GM12878 (cell line): ENCODE data around the gene ALDH1A3. TPM values are rescaled to one million over a fixed set of nuclear protein-coding genes. Genes with fewer than 3 reads are reported as not detected.
A peak's percentile ranks its signal among the peaks of the same experiment; 100 is the strongest.

Experiments used
- ATAC-seq: fragments of 200-7000 bp; cut with Tn5 transposase; 3 replicates; pipeline ENCODE4 v1.9.1; 2020; ENCODE audit warnings: mild to moderate bottlenecking, moderate library complexity
- BruUV-seq: library from RNA; stranded (reverse); fragments of 400-500 nt; replicated peaks from 2 replicates; lab custom pipeline; 2021; lab: Mats Ljungman, UMichigan
- CTCF ChIA-PET: fragments of 300-600 bp; sonication (Branson Sonifier 250); formaldehyde crosslinking; extraction: SDS; loops from one replicate; lab custom pipeline; 2021; ENCODE audit warnings: inconsistent platforms; lab: Yijun Ruan, JAX
- POLR2A ChIA-PET: fragments of 350-600 bp; formaldehyde crosslinking; extraction: SDS; loops from one replicate; lab custom pipeline; 2021; ENCODE audit warnings: inconsistent platforms; lab: Charles Lee
- RAD21 ChIA-PET: fragments of 300-600 bp; sonication (Branson Sonifier 250); formaldehyde crosslinking; loops from one replicate; lab custom pipeline; 2023; ENCODE audit warnings: antibody characterized with exemption; ENCODE audit not compliant: unreplicated experiment; lab: Charles Lee
- SMC1A ChIA-PET: fragments of 300-600 bp; sonication (Branson Sonifier 250); formaldehyde crosslinking; loops from one replicate; lab custom pipeline; 2023; ENCODE audit not compliant: unreplicated experiment, uncharacterized antibody; lab: Charles Lee
- DNase-seq: peaks from one replicate; pipeline ENCODE4 v3.0.0-alpha.2; 2011; ENCODE audit warnings: low read depth, low spot score
- FAIRE-seq: peaks from 3 replicates; lab custom pipeline; 2011; peaks lifted over from hg19 to GRCh38; lab: Jason Lieb, UNC
- H2AFZ ChIP-seq: 2 replicates; pipeline ENCODE4 v1.6.0; 2011; ENCODE audit warnings: low read depth, low read length, control low read depth; ENCODE audit not compliant: control insufficient read depth
- H3K27ac ChIP-seq: 2 replicates; pipeline ENCODE4 v1.5.1; 2011; ENCODE audit warnings: control low read depth; ENCODE audit not compliant: control insufficient read depth, insufficient read depth
- H3K27me3 ChIP-seq, 2 experiments: replicated peaks in 1 of 2; 2 replicates each; pipeline versions ENCODE4 v1.6.0 to v1.6.1; 2011; ENCODE audit warnings: low read length in 1 of 2; ENCODE audit not compliant: control insufficient read depth in 2 of 2, insufficient read depth in 2 of 2
- H3K36me3 ChIP-seq, 2 experiments: 2 replicates each; pipeline ENCODE4 v1.5.1; 2011; ENCODE audit warnings: low read length in 1 of 2; ENCODE audit not compliant: control insufficient read depth in 2 of 2, insufficient read depth in 2 of 2
- H3K4me1 ChIP-seq: 2 replicates; pipeline ENCODE4 v1.6.1; 2011; ENCODE audit warnings: mild to moderate bottlenecking, low read length, moderate library complexity, mixed read lengths; ENCODE audit not compliant: control insufficient read depth, insufficient read depth
- H3K4me2 ChIP-seq: 2 replicates; pipeline ENCODE4 v1.6.0; 2011; ENCODE audit warnings: control low read depth; ENCODE audit not compliant: control insufficient read depth, insufficient read depth
- H3K4me3 ChIP-seq: fragments of 200-600 bp; sonication (generic); 2 replicates; pipeline ENCODE4 v1.5.1; 2016
- H3K79me2 ChIP-seq: 2 replicates; pipeline ENCODE4 v1.6.0; 2011; ENCODE audit warnings: low read length; ENCODE audit not compliant: control insufficient read depth, insufficient read depth
- H3K9ac ChIP-seq: 2 replicates; pipeline ENCODE4 v1.8.0; 2011; ENCODE audit warnings: low read length, control low read depth, mixed read lengths; ENCODE audit not compliant: control insufficient read depth, insufficient read depth
- H3K9me3 ChIP-seq: replicated peaks from 3 replicates; pipeline ENCODE4 v1.5.1; 2011; ENCODE audit warnings: mild to moderate bottlenecking, low read length; ENCODE audit not compliant: control insufficient read depth, insufficient read depth
- H4K20me1 ChIP-seq: 2 replicates; pipeline ENCODE4 v1.6.0; 2011; ENCODE audit not compliant: control insufficient read depth, insufficient read depth
- BACH1 ChIP-seq: fragments of 450-650 bp; IDR thresholded peaks from 2 replicates; pipeline ENCODE4 v1.6.1; 2017; ENCODE audit warnings: mild to moderate bottlenecking, borderline replicate concordance
- FOS ChIP-seq: IDR thresholded peaks from 3 replicates; pipeline ENCODE4 v1.6.1; 2011; ENCODE audit warnings: borderline replicate concordance; ENCODE audit not compliant: insufficient read length; ENCODE audit errors: extremely low read depth
- MTA2 ChIP-seq: fragments of 450-650 bp; IDR thresholded peaks from 2 replicates; pipeline ENCODE4 v1.6.1; 2016; ENCODE audit warnings: low read depth, mild to moderate bottlenecking, moderate library complexity
- NFXL1 ChIP-seq: fragments of 450-650 bp; IDR thresholded peaks from 2 replicates; pipeline ENCODE4 v1.6.1; 2017; ENCODE audit warnings: antibody characterized with exemption, mild to moderate bottlenecking, borderline replicate concordance
- RBBP5 ChIP-seq: fragments of 200-600 bp; sonication (generic); conservative IDR thresholded peaks from 2 replicates; pipeline ENCODE4 v1.6.1; 2016
- RUNX3 ChIP-seq: IDR thresholded peaks from 2 replicates; pipeline ENCODE4 v1.6.1; 2012; ENCODE audit warnings: low read length, inconsistent platforms
- WGBS: methylation state at CpG from one replicate; pipeline ENCODE4 v1.1.6; 2016; ENCODE audit warnings: low lambda C conversion rate; ENCODE audit not compliant: insufficient replicate concordance, insufficient coverage; ENCODE audit errors: missing lambda C conversion rate; 5-methylcytosine and 5-hydroxymethylcytosine counted together
- in situ Hi-C: fragments of 300-500 bp; cut with MboI; formaldehyde crosslinking; loops from 9 replicates; pipeline ENCODE4 v1.14.3; 2018; ENCODE audit warnings: mixed read lengths
- intact Hi-C: fragments of 100-400 bp; cut with micrococcal nuclease; formaldehyde crosslinking; loops from one replicate; pipeline ENCODE4 v1.14.2; 2022; ENCODE audit not compliant: unreplicated experiment
- polyA plus RNA-seq, 11 experiments: library from polyadenylated mRNA; depleted of rRNA in 4 of 11; unstranded in 6 of 11; stranded (reverse) in 5 of 11; fragments of >200 nt; fragmentation: Nextera tagmentation in 4 of 11; fragmentation: Illumina TruSeq in 1 of 11; extraction: Ambion mirVana in 4 of 11; extraction: Trizol in 1 of 11; gene quantifications; 1 replicate in 1 of 11; 2 replicates in 10 of 11; pipeline versions ENCODE4 v1.2.1 to v1.2.3, GENCODE V29; 2011 to 2016; ENCODE audit warnings: inconsistent platforms in 2 of 11, missing spikeins in 2 of 11, low read depth in 1 of 11
- total RNA-seq, 4 experiments: library from RNA; depleted of rRNA in 3 of 4; stranded (reverse); fragments of >200 nt in 3 of 4; fragmentation: Illumina TruSeq in 1 of 4; extraction: Trizol in 1 of 4; gene quantifications; 2 replicates each; pipeline versions ENCODE4 v1.2.1 to v1.2.3, GENCODE V29; 2013 to 2021
- TF ChIP-seq, protein P1 (sequence below): fragments of 450-650 bp; IDR thresholded peaks from 2 replicates; pipeline ENCODE4 v1.6.1; 2016; ENCODE audit warnings: mild to moderate bottlenecking
- TF ChIP-seq, protein P2 (sequence below), 3 experiments: IDR thresholded peaks in 2 of 3; conservative IDR thresholded peaks in 1 of 3; 2 replicates each; pipeline ENCODE4 v1.5.1; 2011; ENCODE audit warnings: low read depth in 3 of 3, low read length in 3 of 3, mild to moderate bottlenecking in 3 of 3, control low read depth in 2 of 3, moderate library complexity in 2 of 3, inconsistent platforms in 1 of 3, mixed read lengths in 1 of 3; ENCODE audit not compliant: control insufficient read depth in 2 of 3, insufficient read depth in 1 of 3; ENCODE audit errors: extremely low read depth in 1 of 3

The ALDH1A3 gene
- total and polyA plus RNA-seq, 10 of the 15 experiments (the other 5 are each of a cell fraction or from before 2014, with no cell fraction given): 0.06 to 0.69 (median 0.18) TPM

DNA sequence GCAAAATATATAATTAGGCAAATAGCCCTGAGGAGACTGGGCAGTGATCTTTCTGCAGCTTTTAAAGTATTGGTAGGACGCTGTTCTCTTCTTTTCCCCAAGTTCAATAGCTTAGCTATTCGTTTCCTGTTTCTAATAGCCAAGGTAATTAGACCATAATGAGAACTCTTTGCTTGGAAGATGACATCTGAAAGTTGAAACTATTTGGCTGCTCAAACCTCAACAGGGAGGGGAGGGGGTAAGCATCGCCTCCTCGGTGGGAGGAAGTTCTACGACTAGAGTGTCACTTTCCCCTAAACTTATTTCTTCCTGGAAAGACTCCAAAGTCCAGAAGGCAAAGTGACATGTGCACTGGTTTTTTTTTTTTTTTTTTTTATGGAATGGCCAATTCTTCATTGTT is 22.8 kb upstream of the ALDH1A3 start:
- intact Hi-C loops (no loop called here), in situ Hi-C loops (no loop called here)
- Histone ChIP-seq H3K4me3 (no peak overlapping the region), H3K36me3 (no peaks in the 10 kb centered on the region), H2AFZ (no peak overlapping the region), H3K9ac (no peak overlapping the region), H3K27me3 (peaks cover 0 to 1% of the 10 kb centered on the region in 2 experiments; a peak in 1 of 4 replicates), H3K4me1 (no peaks in the 10 kb centered on the region), H4K20me1 (no peaks in the 10 kb centered on the region), H3K79me2 (no peaks in the 10 kb centered on the region), H3K27ac (no peak overlapping the region), H3K9me3 (no peaks in the 10 kb centered on the region; the same call in 2 of the 3 replicates), H3K4me2 (no peak overlapping the region)
- 0% methylated on average over 5 of the region's 5 CpGs for WGBS
- DNase-seq (no peak), ATAC-seq (peak; percentile 68), FAIRE-seq (no peak)
- SMC1A ChIA-PET: no interaction called here
- RAD21 ChIA-PET: no interaction called here
- CTCF ChIA-PET: interaction anchor here (0.8 kb wide), 1 partner anchor 19 kb away, joined by 3 read pairs; no protein-coding TSS in a partner anchor
- POLR2A ChIA-PET: no interaction called here
- BruUV-seq: no TSS peak
- no peak for TF ChIP-seq FOS
- TF ChIP-seq MTA2: peak; percentile 65
- no peak for TF ChIP-seq RBBP5
- no peak for TF ChIP-seq BACH1

DNA sequence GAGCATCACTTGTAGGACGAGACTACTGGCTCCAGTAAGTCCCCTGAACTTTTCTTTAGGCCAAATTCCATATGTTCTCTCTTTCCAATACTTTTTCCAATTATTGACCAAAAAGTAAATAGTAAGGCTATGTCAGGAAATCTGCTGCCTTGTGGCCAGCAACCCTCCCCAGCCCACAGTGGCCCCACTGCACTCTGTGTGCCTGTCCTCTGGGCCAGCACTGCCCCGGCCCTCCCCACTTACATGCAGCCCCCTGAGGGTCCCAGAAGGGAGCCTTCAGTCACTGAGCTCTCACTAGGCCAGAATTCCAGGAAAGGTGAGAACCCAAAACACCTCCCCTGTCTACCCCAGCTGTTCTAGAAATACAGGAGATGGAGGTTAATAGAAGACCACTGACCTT is 21.3 kb upstream of the ALDH1A3 start:
- H3K9ac ChIP-seq: no peak overlapping the region
- BruUV-seq: no TSS peak
- H3K36me3 ChIP-seq: no peaks in the 10 kb centered on the region
- in situ Hi-C loops: no loop called here
- POLR2A ChIA-PET: interaction anchor here (0.6 kb wide), 1 partner anchor 153 kb away, joined by 3 read pairs; no protein-coding TSS in a partner anchor
- no peak for ATAC-seq
- intact Hi-C loops: no loop called here
- TF ChIP-seq, protein P1, sequence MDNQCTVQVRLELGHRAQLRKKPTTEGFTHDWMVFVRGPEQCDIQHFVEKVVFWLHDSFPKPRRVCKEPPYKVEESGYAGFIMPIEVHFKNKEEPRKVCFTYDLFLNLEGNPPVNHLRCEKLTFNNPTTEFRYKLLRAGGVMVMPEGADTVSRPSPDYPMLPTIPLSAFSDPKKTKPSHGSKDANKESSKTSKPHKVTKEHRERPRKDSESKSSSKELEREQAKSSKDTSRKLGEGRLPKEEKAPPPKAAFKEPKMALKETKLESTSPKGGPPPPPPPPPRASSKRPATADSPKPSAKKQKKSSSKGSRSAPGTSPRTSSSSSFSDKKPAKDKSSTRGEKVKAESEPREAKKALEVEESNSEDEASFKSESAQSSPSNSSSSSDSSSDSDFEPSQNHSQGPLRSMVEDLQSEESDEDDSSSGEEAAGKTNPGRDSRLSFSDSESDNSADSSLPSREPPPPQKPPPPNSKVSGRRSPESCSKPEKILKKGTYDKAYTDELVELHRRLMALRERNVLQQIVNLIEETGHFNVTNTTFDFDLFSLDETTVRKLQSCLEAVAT: no peak
- no peak for TF ChIP-seq RUNX3
- TF ChIP-seq NFXL1: no peak
- TF ChIP-seq, protein P2, sequence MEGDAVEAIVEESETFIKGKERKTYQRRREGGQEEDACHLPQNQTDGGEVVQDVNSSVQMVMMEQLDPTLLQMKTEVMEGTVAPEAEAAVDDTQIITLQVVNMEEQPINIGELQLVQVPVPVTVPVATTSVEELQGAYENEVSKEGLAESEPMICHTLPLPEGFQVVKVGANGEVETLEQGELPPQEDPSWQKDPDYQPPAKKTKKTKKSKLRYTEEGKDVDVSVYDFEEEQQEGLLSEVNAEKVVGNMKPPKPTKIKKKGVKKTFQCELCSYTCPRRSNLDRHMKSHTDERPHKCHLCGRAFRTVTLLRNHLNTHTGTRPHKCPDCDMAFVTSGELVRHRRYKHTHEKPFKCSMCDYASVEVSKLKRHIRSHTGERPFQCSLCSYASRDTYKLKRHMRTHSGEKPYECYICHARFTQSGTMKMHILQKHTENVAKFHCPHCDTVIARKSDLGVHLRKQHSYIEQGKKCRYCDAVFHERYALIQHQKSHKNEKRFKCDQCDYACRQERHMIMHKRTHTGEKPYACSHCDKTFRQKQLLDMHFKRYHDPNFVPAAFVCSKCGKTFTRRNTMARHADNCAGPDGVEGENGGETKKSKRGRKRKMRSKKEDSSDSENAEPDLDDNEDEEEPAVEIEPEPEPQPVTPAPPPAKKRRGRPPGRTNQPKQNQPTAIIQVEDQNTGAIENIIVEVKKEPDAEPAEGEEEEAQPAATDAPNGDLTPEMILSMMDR (IDR thresholded peaks at IDR 0.05 in 2 of 3, conservative IDR thresholded peaks at IDR 0.05 in 1 of 3; ENCODE audit: control insufficient read depth in 2 of 3, extremely low read depth in 1 of 3, insufficient read depth in 1 of 3, low read depth in 3 of 3, low read length in 3 of 3): no peak
- TF ChIP-seq, all 136 proteins: peak for 0
- whole genome bisulfite sequencing: 0% methylated on average over 2 of the region's 2 CpGs
- Histone ChIP-seq H3K27me3 (peaks cover 0 to 1% of the 10 kb centered on the region in 2 experiments; a peak in 1 of 4 replicates), H3K79me2 (no peaks in the 10 kb centered on the region), H3K9me3 (no peaks in the 10 kb centered on the region; the same call in 2 of the 3 replicates), H3K4me1 (no peaks in the 10 kb centered on the region), H3K4me2 (no peak overlapping the region), H3K4me3 (no peak overlapping the region), H3K27ac (no peak overlapping the region), H2AFZ (no peak overlapping the region), H4K20me1 (no peaks in the 10 kb centered on the region)
- ChIA-PET CTCF (interaction anchor here (2.6 kb wide), 1 partner anchor 14 kb away, joined by 16 read pairs; no protein-coding TSS in a partner anchor), RAD21 (interaction anchor here (1.1 kb wide), 1 partner anchor 231 kb away, joined by 4 read pairs; no protein-coding TSS in a partner anchor), SMC1A (interaction anchor here (1.4 kb wide), 1 partner anchor 59 kb away, joined by 4 read pairs; no protein-coding TSS in a partner anchor)
- FAIRE-seq (no peak), DNase-seq (no peak)
